Mesendoderm (in vitro differentiated cells): ENCODE measurements around the gene CAPS2.
"Not testable (repeated sequence)": the region's sequence is repeated elsewhere in the genome, so short reads cannot be mapped to it uniquely, and the experiment has no call there.

Source experiments
- DNase-seq: peaks from one replicate; pipeline ENCODE4 v3.0.0; 2013
- H2AK5ac ChIP-seq: 2 replicates; pipeline ENCODE4 v1.6.1; 2013; ENCODE audit warnings: low read length, inconsistent platforms
- H2BK120ac ChIP-seq: 2 replicates; pipeline ENCODE4 v1.6.1; 2013; ENCODE audit warnings: low read depth, mild to moderate bottlenecking, low read length, moderate library complexity, mixed read lengths
- H2BK15ac ChIP-seq: replicated peaks from 2 replicates; pipeline ENCODE4 v1.6.1; 2013; ENCODE audit warnings: low read depth, mild to moderate bottlenecking, moderate library complexity
- H2BK5ac ChIP-seq: 2 replicates; pipeline ENCODE4 v1.6.1; 2013; ENCODE audit warnings: low read length, inconsistent platforms
- H3K18ac ChIP-seq: 2 replicates; pipeline ENCODE4 v1.6.1; 2013; ENCODE audit warnings: mild to moderate bottlenecking, low read length, mixed read lengths
- H3K23ac ChIP-seq: one replicate; pipeline ENCODE4 v1.6.1; 2013; ENCODE audit warnings: low read length
- H3K27ac ChIP-seq: 2 replicates; pipeline ENCODE4 v1.5.1; 2013; ENCODE audit warnings: low read depth, mild to moderate bottlenecking, inconsistent platforms, low read length, moderate library complexity
- H3K27me3 ChIP-seq: 2 replicates; pipeline ENCODE4 v1.6.1; 2013; ENCODE audit warnings: low read length, control low read depth, mild to moderate bottlenecking, inconsistent platforms; ENCODE audit not compliant: insufficient read depth, poor library complexity
- H3K36me3 ChIP-seq: 2 replicates; pipeline ENCODE4 v1.6.1; 2013; ENCODE audit warnings: low read length, inconsistent platforms; ENCODE audit not compliant: control insufficient read depth, insufficient read depth
- H3K4ac ChIP-seq: one replicate; pipeline ENCODE4 v1.6.1; 2013; ENCODE audit warnings: low read depth, mild to moderate bottlenecking, low read length, moderate library complexity
- H3K4me1 ChIP-seq: 2 replicates; pipeline ENCODE4 v1.6.1; 2013; ENCODE audit warnings: low read depth, low read length, inconsistent platforms; ENCODE audit not compliant: control insufficient read depth
- H3K4me2 ChIP-seq: 2 replicates; pipeline ENCODE4 v1.6.1; 2013; ENCODE audit warnings: low read length
- H3K4me3 ChIP-seq: 2 replicates; pipeline ENCODE4 v1.5.1; 2013; ENCODE audit warnings: mild to moderate bottlenecking, low read length
- H3K56ac ChIP-seq: one replicate; pipeline ENCODE4 v1.6.1; 2013; ENCODE audit warnings: low read length
- H3K79me1 ChIP-seq: 2 replicates; pipeline ENCODE4 v1.6.1; 2013; ENCODE audit warnings: low read length, inconsistent platforms
- H3K79me2 ChIP-seq: 2 replicates; pipeline ENCODE4 v1.6.1; 2013; ENCODE audit warnings: mild to moderate bottlenecking, low read length; ENCODE audit not compliant: control insufficient read depth, insufficient read depth
- H3K9ac ChIP-seq: 2 replicates; pipeline ENCODE4 v1.6.1; 2013; ENCODE audit warnings: low read length, inconsistent platforms
- H4K5ac ChIP-seq: one replicate; pipeline ENCODE4 v1.6.1; 2013; ENCODE audit warnings: low read length
- H4K8ac ChIP-seq: one replicate; pipeline ENCODE4 v1.6.1; 2013; ENCODE audit warnings: low read depth, mild to moderate bottlenecking, control low read depth, low read length, moderate library complexity
- WGBS: extraction: QIAGEN DNeasy Blood & Tissue Kit; methylation state at CpG from one replicate; pipeline ENCODE4 v1.1.7; 2013; ENCODE audit warnings: low lambda C conversion rate, missing lambda C conversion rate; ENCODE audit not compliant: insufficient coverage; ENCODE audit errors: extremely low coverage; 5-methylcytosine and 5-hydroxymethylcytosine counted together

The CAPS2 gene

GRCh38 chr12:75361408-75361807, 31.3 kb upstream of the CAPS2 start:
- Histone ChIP-seq H3K4me1 (no peaks in the 10 kb centered on the region), H3K36me3 (no peaks in the 10 kb centered on the region), H3K4ac (no peak overlapping the region), H3K18ac (no peak overlapping the region), H3K79me2 (no peaks in the 10 kb centered on the region), H2BK120ac (no peak overlapping the region), H4K5ac (no peak overlapping the region), H3K23ac (no peak overlapping the region), H3K79me1 (no peaks in the 10 kb centered on the region), H3K27me3 (no peaks in the 10 kb centered on the region), H3K56ac (no peak overlapping the region), H2AK5ac (no peak overlapping the region), H2BK5ac (no peak overlapping the region), H2BK15ac (no peak overlapping the region), H3K27ac (no peak overlapping the region), H4K8ac (no peak overlapping the region), H3K9ac (no peak overlapping the region), H3K4me2 (no peak overlapping the region), H3K4me3 (no peak overlapping the region)
- WGBS = no CpG with 5 or more reads among the region's 1 CpG
- DNase-seq = no peak

GRCh38 chr12:75360920-75361319, 30.8 kb upstream of the CAPS2 start:
- Histone ChIP-seq H3K27me3 (no peaks in the 10 kb centered on the region), H3K79me1 (no peaks in the 10 kb centered on the region), H3K23ac (no peak overlapping the region), H4K8ac (no peak overlapping the region), H2BK120ac (no peak overlapping the region), H3K36me3 (no peaks in the 10 kb centered on the region), H3K79me2 (no peaks in the 10 kb centered on the region), H3K4me1 (no peaks in the 10 kb centered on the region), H3K56ac (no peak overlapping the region), H4K5ac (no peak overlapping the region), H2BK15ac (no peak overlapping the region), H3K27ac (no peak overlapping the region), H3K18ac (no peak overlapping the region), H3K4ac (no peak overlapping the region), H2BK5ac (no peak overlapping the region), H3K4me2 (no peak overlapping the region), H2AK5ac (no peak overlapping the region), H3K4me3 (no peak overlapping the region), H3K9ac (no peak overlapping the region)
- DNase-seq = no peak

GRCh38 chr12:75354011-75354410, 23.9 kb upstream of the CAPS2 start:
- no peak overlapping the region for H3K18ac ChIP-seq
- H2BK15ac ChIP-seq = no peak overlapping the region
- no peaks in the 10 kb centered on the region for H3K79me2 ChIP-seq
- H3K27ac ChIP-seq = no peak overlapping the region
- no peaks in the 10 kb centered on the region for H3K79me1 ChIP-seq
- H3K4ac ChIP-seq = no peak overlapping the region
- no peak overlapping the region for H3K4me3 ChIP-seq
- H2AK5ac ChIP-seq = no peak overlapping the region
- H4K5ac ChIP-seq = no peak overlapping the region
- no peaks in the 10 kb centered on the region for H3K4me1 ChIP-seq
- no peaks in the 10 kb centered on the region for H3K36me3 ChIP-seq
- H3K23ac ChIP-seq = no peak overlapping the region
- no peaks in the 10 kb centered on the region for H3K27me3 ChIP-seq
- H3K9ac ChIP-seq = no peak overlapping the region
- H2BK5ac ChIP-seq = no peak overlapping the region
- DNase-seq = no peak
- no peak overlapping the region for H2BK120ac ChIP-seq
- H3K56ac ChIP-seq = no peak overlapping the region
- H3K4me2 ChIP-seq = no peak overlapping the region
- H4K8ac ChIP-seq = no peak overlapping the region

GRCh38 chr12:75350413-75350812, 20.3 kb upstream of the CAPS2 start:
- Histone ChIP-seq H2AK5ac (no peak overlapping the region), H3K79me1 (no peaks in the 10 kb centered on the region), H4K8ac (no peak overlapping the region), H3K4me3 (no peak overlapping the region), H2BK120ac (no peak overlapping the region), H3K18ac (no peak overlapping the region), H3K4ac (no peak overlapping the region), H3K27me3 (no peaks in the 10 kb centered on the region), H3K9ac (no peak overlapping the region), H3K4me2 (no peak overlapping the region), H3K27ac (no peak overlapping the region), H2BK15ac (no peak overlapping the region), H2BK5ac (no peak overlapping the region), H3K56ac (no peak overlapping the region), H3K4me1 (no peaks in the 10 kb centered on the region), H4K5ac (no peak overlapping the region), H3K79me2 (no peaks in the 10 kb centered on the region), H3K23ac (no peak overlapping the region), H3K36me3 (no peaks in the 10 kb centered on the region)
- no CpG with 5 or more reads among the region's 2 CpGs for WGBS
- no peak for DNase-seq

GRCh38 chr12:75349946-75350345, 19.8 kb upstream of the CAPS2 start:
- Histone ChIP-seq H3K9ac (no peak overlapping the region), H2BK15ac (no peak overlapping the region), H2BK5ac (no peak overlapping the region), H3K4me1 (no peaks in the 10 kb centered on the region), H2AK5ac (no peak overlapping the region), H3K56ac (no peak overlapping the region), H3K27me3 (no peaks in the 10 kb centered on the region), H3K4me2 (no peak overlapping the region), H3K18ac (no peak overlapping the region), H3K4me3 (no peak overlapping the region), H3K36me3 (no peaks in the 10 kb centered on the region), H3K79me1 (no peaks in the 10 kb centered on the region), H2BK120ac (no peak overlapping the region), H3K23ac (no peak overlapping the region), H4K8ac (no peak overlapping the region), H3K79me2 (no peaks in the 10 kb centered on the region), H4K5ac (no peak overlapping the region), H3K4ac (no peak overlapping the region), H3K27ac (no peak overlapping the region)
- peak; percentile 42 for DNase-seq
- no CpG with 5 or more reads among the region's 4 CpGs for WGBS

- H3K4me3 ChIP-seq, H2BK120ac ChIP-seq, H3K27ac ChIP-seq, H3K27me3 ChIP-seq, H3K56ac ChIP-seq, H3K9ac ChIP-seq, H2AK5ac ChIP-seq, H3K18ac ChIP-seq, H3K4me1 ChIP-seq, H3K4ac ChIP-seq, H3K79me2 ChIP-seq, H3K4me2 ChIP-seq, H4K8ac ChIP-seq, H2BK15ac ChIP-seq, DNase-seq, H4K5ac ChIP-seq, H3K23ac ChIP-seq, H3K36me3 ChIP-seq, H3K79me1 ChIP-seq, H2BK5ac ChIP-seq: not testable (repeated sequence)
- no CpG with 5 or more reads among the region's 6 CpGs for WGBS
Measured at GRCh38 chr12:75346215-75346614, 16.1 kb upstream of the CAPS2 start.
